Suprapubic skin (tissue), 3 donors: ENCODE measurements around the gene PCBP3.

ENCODE experiments used
- EP300 ChIP-seq: sonication (generic); formaldehyde crosslinking; IDR thresholded peaks from one replicate; pipeline ENCODE4 v1.6.1; 2017; ENCODE audit warnings: antibody characterized with exemption
- POLR2A ChIP-seq, 2 donors: fragments of 450-650 bp; IDR thresholded peaks; one replicate each; pipeline ENCODE4 v1.6.1; 2017; ENCODE audit warnings: antibody characterized with exemption in 2 of 2, mild to moderate bottlenecking in 2 of 2, moderate library complexity in 2 of 2
- TF ChIP-seq, protein P1 (sequence below), 2 donors: fragments of 200-600 bp in 1 of 2; fragments of 450-650 bp in 1 of 2; sonication (generic) in 1 of 2; IDR thresholded peaks; one replicate each; pipeline ENCODE4 v1.5.1; 2016 to 2019; ENCODE audit warnings: antibody characterized with exemption in 2 of 2, mild to moderate bottlenecking in 1 of 2, moderate library complexity in 1 of 2

DNA sequence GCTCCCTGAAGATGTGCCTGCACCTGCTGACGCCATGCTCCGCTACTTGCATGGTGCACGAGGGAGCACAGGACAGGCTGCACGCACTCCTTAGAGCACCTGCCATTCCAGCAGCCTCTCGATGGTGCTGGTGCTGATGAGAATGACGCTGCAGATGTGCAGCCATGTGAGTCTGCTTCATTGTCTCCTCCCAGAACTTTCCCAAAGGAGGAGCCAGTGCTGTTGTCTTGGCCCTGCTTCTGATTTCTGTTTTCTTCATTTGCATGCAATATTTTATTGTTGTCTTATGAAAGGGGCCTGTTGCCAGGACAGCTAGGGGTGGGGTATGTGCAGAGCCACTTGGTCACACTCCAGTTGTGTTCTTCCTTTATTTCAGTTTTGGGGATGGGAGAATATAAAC, 70.1 kb downstream of the PCBP3 start:
- TF ChIP-seq, protein P1, sequence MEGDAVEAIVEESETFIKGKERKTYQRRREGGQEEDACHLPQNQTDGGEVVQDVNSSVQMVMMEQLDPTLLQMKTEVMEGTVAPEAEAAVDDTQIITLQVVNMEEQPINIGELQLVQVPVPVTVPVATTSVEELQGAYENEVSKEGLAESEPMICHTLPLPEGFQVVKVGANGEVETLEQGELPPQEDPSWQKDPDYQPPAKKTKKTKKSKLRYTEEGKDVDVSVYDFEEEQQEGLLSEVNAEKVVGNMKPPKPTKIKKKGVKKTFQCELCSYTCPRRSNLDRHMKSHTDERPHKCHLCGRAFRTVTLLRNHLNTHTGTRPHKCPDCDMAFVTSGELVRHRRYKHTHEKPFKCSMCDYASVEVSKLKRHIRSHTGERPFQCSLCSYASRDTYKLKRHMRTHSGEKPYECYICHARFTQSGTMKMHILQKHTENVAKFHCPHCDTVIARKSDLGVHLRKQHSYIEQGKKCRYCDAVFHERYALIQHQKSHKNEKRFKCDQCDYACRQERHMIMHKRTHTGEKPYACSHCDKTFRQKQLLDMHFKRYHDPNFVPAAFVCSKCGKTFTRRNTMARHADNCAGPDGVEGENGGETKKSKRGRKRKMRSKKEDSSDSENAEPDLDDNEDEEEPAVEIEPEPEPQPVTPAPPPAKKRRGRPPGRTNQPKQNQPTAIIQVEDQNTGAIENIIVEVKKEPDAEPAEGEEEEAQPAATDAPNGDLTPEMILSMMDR (IDR thresholded peaks at IDR 0.05): no peak
- TF ChIP-seq EP300 (no peak), POLR2A (IDR thresholded peaks at IDR 0.05) (no peak)
